HG02763 (cell line): ENCODE results near the gene GAMT.

Experiments
- ATAC-seq: cut with Tn5 transposase; IDR thresholded peaks from one replicate; pipeline ENCODE4 v1.9.1; 2021; ENCODE audit warnings: mild to moderate bottlenecking, moderate library complexity; ENCODE audit not compliant: unreplicated experiment

Gene GAMT

GRCh38 chr19:1369214-1369805 lies 32.0 kb downstream of the GAMT start:
- ATAC-seq: no peak

- ATAC-seq: no peak
Measured at GRCh38 chr19:1366899-1367870, 34.2 kb downstream of the GAMT start.

- ATAC-seq: no peak
Measured at GRCh38 chr19:1366296-1366695, 35.0 kb downstream of the GAMT start.

- ATAC-seq: no peak
Measured at GRCh38 chr19:1365319-1366269, 35.7 kb downstream of the GAMT start.

GRCh38 chr19:1364070-1364704 lies 37.2 kb downstream of the GAMT start:
- ATAC-seq: no peak

GRCh38 chr19:1363599-1363998 lies 37.7 kb downstream of the GAMT start:
- no peak for ATAC-seq

- no peak for ATAC-seq
Measured at GRCh38 chr19:1362387-1363257, 38.7 kb downstream of the GAMT start.

GRCh38 chr19:1361601-1362386 lies 39.5 kb downstream of the GAMT start:
- no peak for ATAC-seq

GRCh38 chr19:1360818-1361461 lies 40.4 kb downstream of the GAMT start:
- no peak for ATAC-seq

- ATAC-seq: no peak
Measured at GRCh38 chr19:1360126-1360817, 41.1 kb downstream of the GAMT start.

- ATAC-seq: no peak
Measured at GRCh38 chr19:1357531-1358109, 43.7 kb downstream of the GAMT start.

- ATAC-seq: no peak
Measured at GRCh38 chr19:1356508-1356865, 44.9 kb downstream of the GAMT start.

GRCh38 chr19:1355568-1356507 lies 45.5 kb downstream of the GAMT start:
- ATAC-seq: no peak

GRCh38 chr19:1354970-1355567 lies 46.3 kb downstream of the GAMT start:
- peak; percentile 36 for ATAC-seq

- ATAC-seq: no peak
Measured at GRCh38 chr19:1353144-1353543, 48.2 kb downstream of the GAMT start.

GRCh38 chr19:1351381-1351851 lies 49.9 kb downstream of the GAMT start:
- ATAC-seq: no peak
